ENCODE measurements around the gene CCDC68. TPM values are rescaled to one million over a fixed set of nuclear protein-coding genes. Genes with fewer than 3 reads are reported as not detected.

CCDC68 gene
- total RNA-seq, 2 experiments from 2014 or later, result 0.29 TPM; not detected in 1

DNA sequence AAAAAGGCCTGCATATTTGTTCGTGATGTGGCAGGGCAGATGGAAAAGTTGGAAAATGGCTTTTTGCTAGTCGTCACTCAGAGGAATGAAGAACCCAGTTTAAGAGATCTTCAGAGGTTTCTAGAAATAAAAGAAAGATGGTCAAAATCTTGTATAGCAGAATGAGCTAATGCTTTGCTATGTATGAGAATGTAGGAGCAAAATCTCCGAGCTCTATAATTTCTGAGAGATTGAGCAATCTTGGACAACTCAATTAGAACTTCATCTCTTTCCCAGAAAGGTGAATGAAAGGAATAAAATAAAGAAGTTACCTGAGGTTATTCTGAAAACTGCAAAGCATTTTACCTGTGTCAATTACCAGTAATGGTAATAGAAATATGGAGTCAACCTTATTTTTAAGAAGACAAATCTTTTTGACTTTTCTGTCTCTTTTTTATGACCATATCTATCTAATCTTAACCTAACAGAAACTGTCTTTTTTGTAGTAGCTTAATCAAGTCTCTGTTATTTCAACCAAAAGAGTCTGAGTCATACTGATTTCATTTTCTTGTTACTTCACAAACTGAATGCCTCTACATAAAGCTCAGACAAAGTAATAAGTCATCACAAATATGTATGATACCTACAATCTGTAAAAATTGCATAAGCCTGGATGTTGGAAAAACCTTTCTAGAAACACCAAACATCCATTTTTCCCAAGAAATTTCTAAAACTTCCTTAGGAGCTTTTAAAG, 32.5 kb downstream of the CCDC68 start:
- no peak for DNase-seq
- peaks cover 2% of the 10 kb centered on the region for H3K9me3 Mint-ChIP-seq
- H3K4me3 Mint-ChIP-seq, result no peak overlapping the region
- ChIA-PET POLR2A (no interaction called here), CTCF (no interaction called here)
- H3K36me3 Mint-ChIP-seq (ENCODE audit: low read depth), result no peaks in the 10 kb centered on the region
- no peak overlapping the region for H3K27ac Mint-ChIP-seq
- H3K4me1 Mint-ChIP-seq, result no peaks in the 10 kb centered on the region
- H3K27me3 Mint-ChIP-seq, result peaks cover 1% of the 10 kb centered on the region

GRCh38 chr18:54924948-54925347, 34.3 kb downstream of the CCDC68 start:
- Mint-ChIP-seq H3K9me3 (peaks cover 4% of the 10 kb centered on the region), H3K4me1 (no peaks in the 10 kb centered on the region), H3K36me3 (ENCODE audit: low read depth) (no peaks in the 10 kb centered on the region), H3K4me3 (no peak overlapping the region), H3K27ac (no peak overlapping the region), H3K27me3 (peaks cover 1% of the 10 kb centered on the region)
- no peak for DNase-seq
- CTCF ChIA-PET, result no interaction called here
- POLR2A ChIA-PET, result no interaction called here

DNA sequence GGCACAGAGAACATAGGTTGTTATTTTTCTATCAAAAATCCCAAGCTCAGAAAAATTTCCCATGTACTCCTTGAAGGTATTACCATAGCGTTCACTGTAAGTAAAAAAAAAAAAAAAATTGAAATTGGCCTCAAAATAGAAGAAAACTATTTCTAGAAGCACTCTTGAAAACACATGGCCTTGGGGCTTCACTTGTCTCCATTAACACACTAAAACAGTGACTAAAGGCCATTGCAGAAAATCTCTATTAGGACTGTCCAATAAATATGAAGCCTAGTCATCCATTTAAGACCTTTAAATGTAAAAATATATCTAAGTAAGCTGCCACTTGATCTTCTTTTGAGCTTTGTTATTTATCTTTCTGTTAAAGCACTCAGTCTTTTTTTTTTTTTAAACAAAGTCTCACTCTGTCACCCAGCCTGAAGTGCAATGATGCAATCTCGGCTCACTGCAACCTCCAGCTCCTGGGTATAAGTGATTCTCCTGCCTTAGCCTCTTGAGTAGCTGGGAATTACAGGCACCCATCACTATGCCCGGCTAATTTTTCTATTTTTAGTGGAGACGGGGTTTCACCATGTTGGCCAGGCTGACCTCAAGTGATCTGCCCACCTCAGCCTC, 35.8 kb downstream of the CCDC68 start:
- Mint-ChIP-seq H3K9me3 (peaks cover 4% of the 10 kb centered on the region), H3K36me3 (ENCODE audit: low read depth) (no peaks in the 10 kb centered on the region), H3K4me3 (no peak overlapping the region), H3K27ac (no peak overlapping the region), H3K27me3 (no peaks in the 10 kb centered on the region), H3K4me1 (no peaks in the 10 kb centered on the region)
- ChIA-PET POLR2A (no interaction called here), CTCF (interaction anchor here (0.7 kb wide), 2 partner anchors 10 to 76 kb away, joined by 3 to 4 read pairs; no protein-coding TSS in a partner anchor)
- no peak for DNase-seq

GRCh38 chr18:54919412-54919811, 39.8 kb downstream of the CCDC68 start:
- Mint-ChIP-seq H3K4me1 (no peaks in the 10 kb centered on the region), H3K36me3 (ENCODE audit: low read depth) (no peaks in the 10 kb centered on the region), H3K27ac (no peak overlapping the region), H3K27me3 (no peaks in the 10 kb centered on the region), H3K9me3 (peaks cover 2% of the 10 kb centered on the region), H3K4me3 (no peak overlapping the region)
- POLR2A ChIA-PET, result no interaction called here
- CTCF ChIA-PET, result interaction anchor here (0.6 to 1.0 kb wide), 2 partner anchors 32 to 48 kb away, joined by 3 read pairs; no protein-coding TSS in a partner anchor
- no peak for DNase-seq

DNA sequence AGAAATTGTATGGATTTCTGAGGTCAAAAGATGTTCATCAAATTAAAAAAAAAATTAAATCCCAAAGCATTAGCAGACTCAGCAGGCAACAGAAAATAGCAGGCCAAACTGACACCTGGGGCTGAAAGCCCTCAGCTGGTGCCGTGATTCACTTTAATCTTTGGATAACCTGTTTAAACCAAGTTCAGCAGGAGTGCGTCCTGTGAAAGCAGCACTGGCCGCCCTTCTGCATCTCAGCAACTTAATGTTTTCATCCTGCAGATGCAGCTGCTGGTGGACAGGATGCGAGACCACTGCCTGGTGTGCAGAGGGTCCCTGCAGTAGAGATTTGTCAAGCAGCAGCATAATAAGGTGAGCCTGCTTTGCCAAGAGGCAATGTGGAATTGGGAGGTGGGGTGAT, 41.2 kb downstream of the CCDC68 start:
- POLR2A ChIA-PET, result no interaction called here
- H3K9me3 Mint-ChIP-seq, result peaks cover 2% of the 10 kb centered on the region

GRCh38 chr18:54916507-54916906, 42.8 kb downstream of the CCDC68 start:
- no peak overlapping the region for H3K4me3 Mint-ChIP-seq
- DNase-seq, result no peak
- H3K27me3 Mint-ChIP-seq, result no peaks in the 10 kb centered on the region
- H3K9me3 Mint-ChIP-seq, result peaks cover 2% of the 10 kb centered on the region
- POLR2A ChIA-PET, result no interaction called here
- no peaks in the 10 kb centered on the region for H3K4me1 Mint-ChIP-seq
- H3K27ac Mint-ChIP-seq, result no peak overlapping the region
- no peaks in the 10 kb centered on the region for H3K36me3 Mint-ChIP-seq (ENCODE audit: low read depth)
- CTCF ChIA-PET, result no interaction called here

More for the DNA sequence above, 41.2 kb downstream of the CCDC68 start:
- Mint-ChIP-seq H3K4me1 (no peaks in the 10 kb centered on the region), H3K4me3 (no peak overlapping the region), H3K36me3 (ENCODE audit: low read depth) (no peaks in the 10 kb centered on the region), H3K27ac (no peak overlapping the region), H3K27me3 (no peaks in the 10 kb centered on the region)
- CTCF ChIA-PET, result no interaction called here
- DNase-seq, result no peak

DNA sequence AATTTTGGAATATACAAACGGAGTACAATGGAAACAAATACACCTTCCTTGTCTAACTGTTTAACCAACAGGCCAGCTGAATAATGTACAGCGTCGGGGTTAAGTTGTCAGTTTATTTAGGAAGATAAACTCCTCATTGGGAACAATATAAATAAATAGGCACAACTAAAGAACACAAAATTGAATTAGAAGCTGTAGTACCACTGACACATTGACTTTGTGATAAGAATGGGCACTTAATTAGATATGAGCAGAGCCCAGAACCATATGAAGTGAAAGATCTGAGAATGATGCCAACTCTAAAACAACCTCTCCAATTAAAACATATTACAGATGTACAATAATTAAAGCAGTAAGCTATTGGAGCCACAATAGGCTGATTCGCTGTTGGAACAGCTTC, 44.4 kb downstream of the CCDC68 start:
- no peak for DNase-seq
- Mint-ChIP-seq H3K4me1 (no peaks in the 10 kb centered on the region), H3K27me3 (no peaks in the 10 kb centered on the region), H3K27ac (no peak overlapping the region), H3K4me3 (no peak overlapping the region), H3K9me3 (no peaks in the 10 kb centered on the region), H3K36me3 (ENCODE audit: low read depth) (no peaks in the 10 kb centered on the region)
- POLR2A ChIA-PET, result no interaction called here
- CTCF ChIA-PET, result interaction anchor here (0.7 kb wide), 1 partner anchor 24 kb away, joined by 3 read pairs; no protein-coding TSS in a partner anchor

DNA sequence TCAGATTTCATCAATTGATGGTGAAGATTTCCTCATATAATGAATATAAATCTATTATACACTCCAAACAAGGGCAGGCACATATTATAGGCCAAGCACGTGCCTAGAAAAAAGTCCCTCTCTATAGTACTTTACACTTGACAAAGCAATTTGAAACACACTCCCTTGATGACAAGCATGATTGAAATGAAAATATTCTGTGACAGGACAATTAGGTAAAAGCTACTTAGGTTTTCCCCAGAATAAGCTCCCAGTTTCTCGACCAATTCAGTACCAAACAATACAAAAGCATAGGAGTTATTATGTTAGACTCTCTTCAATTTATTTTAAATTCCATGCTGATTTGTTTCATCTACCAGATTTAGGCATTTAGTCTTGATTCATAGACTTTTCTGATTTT, 47.7 kb downstream of the CCDC68 start:
- Mint-ChIP-seq H3K4me3 (no peak overlapping the region), H3K27me3 (peaks cover 7% of the 10 kb centered on the region), H3K27ac (no peak overlapping the region), H3K4me1 (no peaks in the 10 kb centered on the region), H3K36me3 (ENCODE audit: low read depth) (no peaks in the 10 kb centered on the region), H3K9me3 (no peaks in the 10 kb centered on the region)
- ChIA-PET POLR2A (no interaction called here), CTCF (no interaction called here)
- no peak for DNase-seq

DNA sequence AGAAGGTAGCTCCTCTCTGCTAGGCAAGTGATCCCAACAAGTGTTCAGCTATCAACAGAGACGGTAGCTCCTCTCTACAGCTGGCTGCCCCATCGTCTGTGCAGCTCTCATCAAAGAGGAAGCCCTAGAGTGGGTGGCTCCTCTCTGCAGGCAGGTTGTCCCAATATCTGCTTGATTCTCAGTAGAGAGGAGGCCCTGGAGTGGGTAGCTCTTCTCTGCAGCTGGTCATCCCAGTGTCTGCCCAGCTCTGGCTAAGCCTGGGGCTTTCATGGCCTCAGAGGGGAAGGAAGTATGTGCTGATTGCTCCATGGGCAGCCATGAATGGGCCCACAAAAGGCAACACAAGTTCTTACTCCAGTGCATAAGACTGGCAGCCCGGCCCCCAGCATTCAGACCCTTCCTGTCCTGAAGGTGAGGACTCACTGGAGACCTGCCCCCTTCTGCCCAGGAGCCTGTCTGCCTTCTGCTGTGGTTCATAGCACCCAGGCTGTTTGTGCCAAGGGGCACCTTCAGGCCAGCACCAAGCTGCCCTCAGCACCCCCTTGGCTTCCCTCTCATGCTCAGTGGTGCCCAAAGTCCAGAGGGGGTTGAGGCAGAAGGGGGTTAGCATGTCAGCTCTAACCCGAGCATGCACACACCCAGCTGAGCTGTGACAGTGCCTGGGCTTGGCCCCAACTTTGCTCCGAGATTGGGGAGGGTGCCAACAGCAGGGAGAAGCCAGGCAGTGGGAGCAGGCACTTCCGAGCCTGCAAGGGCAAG, 48.9 kb downstream of the CCDC68 start:
- Mint-ChIP-seq H3K4me1 (no peaks in the 10 kb centered on the region), H3K36me3 (ENCODE audit: low read depth) (no peaks in the 10 kb centered on the region), H3K4me3 (no peak overlapping the region), H3K9me3 (no peaks in the 10 kb centered on the region), H3K27me3 (peaks cover 7% of the 10 kb centered on the region), H3K27ac (no peak overlapping the region)
- ChIA-PET POLR2A (interaction anchor here (0.6 kb wide), 1 partner anchor 88 kb away, joined by 3 read pairs; no protein-coding TSS in a partner anchor), CTCF (interaction anchor here (0.5 kb wide), 1 partner anchor 72 kb away, joined by 3 read pairs; no protein-coding TSS in a partner anchor)
- DNase-seq, result no peak

DNA sequence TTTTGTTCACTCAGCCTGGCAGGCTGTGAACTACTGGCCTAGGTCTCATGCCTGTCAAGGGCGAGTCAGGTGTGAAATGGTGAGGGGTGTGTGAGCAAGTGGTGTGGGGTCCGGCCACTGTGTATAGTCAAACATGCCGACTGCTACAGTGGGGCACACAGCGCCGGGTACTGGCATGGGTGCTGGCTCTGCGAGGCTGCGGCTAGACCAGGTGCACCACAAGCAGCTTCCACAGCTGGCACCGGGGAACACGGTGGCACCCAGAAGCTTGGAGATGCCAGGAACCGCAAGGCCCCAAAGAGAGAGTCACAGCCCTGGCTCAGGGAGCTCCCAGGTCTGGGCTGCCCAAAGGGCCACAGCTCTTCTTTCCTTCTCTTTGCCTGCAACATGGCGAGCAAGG, 49.7 kb downstream of the CCDC68 start:
- POLR2A ChIA-PET, result no interaction called here
- CTCF ChIA-PET, result interaction anchor here (0.5 kb wide), 1 partner anchor 73 kb away, joined by 3 read pairs; no protein-coding TSS in a partner anchor

DNA sequence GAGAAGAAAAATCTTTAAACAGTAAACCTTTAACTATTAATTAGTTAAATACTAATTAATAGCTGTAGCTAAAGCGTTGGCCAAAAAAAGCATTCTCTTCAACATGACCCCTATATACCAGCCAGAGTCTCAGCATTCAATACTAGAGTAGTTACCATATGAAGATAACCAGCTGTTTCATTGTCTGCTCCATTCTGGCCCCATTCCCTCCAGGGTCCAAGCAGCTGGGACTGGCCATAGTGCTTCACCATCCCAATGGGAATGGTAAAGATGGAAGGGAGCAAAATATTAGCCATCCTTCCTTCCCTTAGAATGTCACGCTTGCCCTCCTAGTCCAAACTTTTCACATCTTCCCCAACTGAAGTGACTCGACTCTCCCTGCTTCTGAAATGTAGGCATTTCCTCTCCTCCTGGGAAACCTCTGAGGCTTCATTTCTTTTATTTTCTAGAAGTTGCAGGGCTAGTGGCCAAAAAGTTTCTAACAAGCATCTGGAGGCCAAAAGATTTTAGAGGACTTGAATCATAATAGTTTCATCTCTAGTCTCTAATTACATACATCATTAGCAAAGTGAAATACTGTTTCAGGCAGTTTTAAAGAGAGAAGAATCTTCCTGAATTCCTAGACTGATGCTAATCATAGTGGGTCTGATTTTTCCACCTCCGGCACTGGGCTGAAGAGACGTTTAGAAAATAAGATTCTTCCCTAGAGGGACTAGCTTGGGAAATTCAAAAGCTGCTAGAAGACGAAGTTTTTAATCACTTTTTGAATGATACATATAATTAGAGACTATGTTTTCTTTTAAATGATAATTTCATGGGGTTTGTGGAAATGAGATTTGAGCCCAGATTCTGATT, 52.7 kb downstream of the CCDC68 start:
- CTCF ChIA-PET, result no interaction called here
- no peak overlapping the region for H3K27ac Mint-ChIP-seq

More for the DNA sequence above, 49.7 kb downstream of the CCDC68 start:
- Mint-ChIP-seq H3K9me3 (no peaks in the 10 kb centered on the region), H3K36me3 (ENCODE audit: low read depth) (no peaks in the 10 kb centered on the region), H3K27me3 (peaks cover 7% of the 10 kb centered on the region), H3K4me3 (no peak overlapping the region), H3K4me1 (peaks cover 3% of the 10 kb centered on the region), H3K27ac (no peak overlapping the region)
- no peak for DNase-seq

DNA sequence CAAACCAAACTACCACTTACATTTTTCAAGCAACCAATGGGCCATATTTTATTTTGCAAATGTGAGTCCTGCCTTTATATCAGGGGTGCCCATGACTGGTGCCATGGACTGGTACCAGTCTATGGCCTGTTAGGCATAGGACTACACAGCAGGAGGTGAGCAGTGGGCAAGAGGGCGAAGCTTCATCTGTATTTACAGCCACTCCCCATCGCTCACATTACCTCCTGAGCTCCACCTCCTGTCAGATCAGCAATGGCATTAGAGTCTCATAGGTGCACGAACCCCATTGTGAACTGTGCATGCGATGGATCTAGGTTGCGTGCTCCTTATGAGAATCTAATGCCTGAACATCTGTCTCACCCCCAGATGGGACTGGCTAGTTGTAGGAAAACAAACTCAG, 53.6 kb downstream of the CCDC68 start:
- DNase-seq, result no peak
- Mint-ChIP-seq H3K36me3 (ENCODE audit: low read depth) (no peaks in the 10 kb centered on the region), H3K4me1 (peaks cover 3% of the 10 kb centered on the region), H3K27me3 (peaks cover 7% of the 10 kb centered on the region), H3K9me3 (no peaks in the 10 kb centered on the region), H3K4me3 (no peak overlapping the region), H3K27ac (peak overlapping the region; percentile 36)
- ChIA-PET POLR2A (no interaction called here), CTCF (no interaction called here)

More for the DNA sequence above, 52.7 kb downstream of the CCDC68 start:
- peaks cover 7% of the 10 kb centered on the region for H3K27me3 Mint-ChIP-seq
- H3K9me3 Mint-ChIP-seq, result no peaks in the 10 kb centered on the region
- H3K4me3 Mint-ChIP-seq, result no peak overlapping the region
- no peaks in the 10 kb centered on the region for H3K36me3 Mint-ChIP-seq (ENCODE audit: low read depth)
- DNase-seq, result no peak
- POLR2A ChIA-PET, result no interaction called here
- peaks cover 3% of the 10 kb centered on the region for H3K4me1 Mint-ChIP-seq

Data from activated CD4-positive, alpha-beta T cell treated with anti-CD3 and anti-CD28 coated beads, Interleukin-2, amount 10 ng/mL, durations not matched to agents 7 days and 5 days (primary cell).